ENCODE measurements around the gene LBX2.

- TF ChIP-seq ZNF8 (CRISPR knock-in tag; IDR thresholded peaks at IDR 0.05) (no peak), ZFP3 (CRISPR knock-in tag; IDR thresholded peaks at IDR 0.05) (no peak), ZNF70 (CRISPR knock-in tag; IDR thresholded peaks at IDR 0.05) (no peak), CSDC2 (CRISPR knock-in tag; IDR thresholded peaks at IDR 0.05) (no peak), SNAI2 (CRISPR knock-in tag; IDR thresholded peaks at IDR 0.05) (no peak)
These were observed at the start of gene LBX2 for GRCh38 chr2:74499267-74499939.
